H1 (cell line): ENCODE data around the gene ZNF536. TPM values are rescaled to one million over a fixed set of nuclear protein-coding genes. Genes with fewer than 3 reads are reported as not detected.

Experiments
- CTCF ChIA-PET: fragments of 300-600 bp; sonication (Branson Sonifier 250); formaldehyde crosslinking; loops from one replicate; lab custom pipeline; 2021; ENCODE audit not compliant: partially characterized antibody; lab: Charles Lee
- POLR2A ChIA-PET: fragments of 300-600 bp; sonication (Branson Sonifier 250); formaldehyde crosslinking; loops from one replicate; lab custom pipeline; 2021; ENCODE audit warnings: inconsistent platforms; ENCODE audit not compliant: partially characterized antibody; lab: Charles Lee
- DNase-seq, 2 experiments: peaks; one replicate each; pipeline versions ENCODE4 v3.0.0 to v3.0.0-alpha.2; 2010 to 2022; ENCODE audit warnings: low spot score in 2 of 2, low read depth in 1 of 2, mixed read lengths in 1 of 2
- FAIRE-seq: peaks from 2 replicates; lab custom pipeline; 2011; peaks lifted over from hg19 to GRCh38; lab: Jason Lieb, UNC
- H2AFZ ChIP-seq: 2 replicates; pipeline ENCODE4 v1.8.1; 2012; ENCODE audit warnings: low read length, inconsistent platforms
- H2AK5ac ChIP-seq: 2 replicates; pipeline ENCODE4 v1.6.1; 2013; ENCODE audit warnings: low read depth, low read length
- H2BK120ac ChIP-seq: replicated peaks from 2 replicates; pipeline ENCODE3; 2013; ENCODE audit warnings: low read depth, low read length, inconsistent platforms
- H2BK12ac ChIP-seq: 2 replicates; pipeline ENCODE4 v1.6.1; 2013; ENCODE audit warnings: low read depth, low read length
- H2BK15ac ChIP-seq: 2 replicates; pipeline ENCODE4 v1.6.1; 2013; ENCODE audit warnings: low read length
- H2BK20ac ChIP-seq: 2 replicates; pipeline ENCODE4 v1.6.1; 2013; ENCODE audit warnings: low read length
- H2BK5ac ChIP-seq: 2 replicates; pipeline ENCODE4 v1.6.1; 2013; ENCODE audit warnings: low read depth, low read length
- H3K14ac ChIP-seq: 2 replicates; pipeline ENCODE4 v1.6.1; 2013; ENCODE audit warnings: inconsistent platforms; ENCODE audit not compliant: insufficient read length
- H3K18ac ChIP-seq: 2 replicates; pipeline ENCODE4 v1.6.1; 2013; ENCODE audit warnings: low read length; ENCODE audit errors: extremely low read depth
- H3K23ac ChIP-seq: 2 replicates; pipeline ENCODE4 v1.6.1; 2013; ENCODE audit warnings: inconsistent platforms; ENCODE audit not compliant: insufficient read length
- H3K23me2 ChIP-seq: 2 replicates; pipeline ENCODE4 v1.6.1; 2013; ENCODE audit warnings: low read depth, low read length
- H3K27ac ChIP-seq: 2 replicates; pipeline ENCODE4 v1.6.1; 2011; ENCODE audit warnings: low read depth, low read length, inconsistent platforms
- H3K27me3 ChIP-seq, 4 experiments: replicated peaks in 1 of 4; 1 replicate in 1 of 4; 2 replicates in 3 of 4; pipeline versions ENCODE4 v1.6.1 to v1.8.1; 2011 to 2013; ENCODE audit warnings: low read length in 3 of 4, mild to moderate bottlenecking in 3 of 4, inconsistent platforms in 2 of 4, mixed read lengths in 2 of 4, moderate library complexity in 1 of 4; ENCODE audit not compliant: control insufficient read depth in 3 of 4, insufficient read depth in 3 of 4; ENCODE audit errors: extremely low read depth in 1 of 4
- H3K36me3 ChIP-seq, 4 experiments: 2 replicates each; pipeline versions ENCODE4 v1.6.1 to v1.8.1; 2011 to 2013; ENCODE audit warnings: mild to moderate bottlenecking in 4 of 4, low read length in 3 of 4, moderate library complexity in 2 of 4, control low read depth in 1 of 4, inconsistent platforms in 1 of 4; ENCODE audit not compliant: insufficient read depth in 4 of 4, control insufficient read depth in 2 of 4
- H3K4ac ChIP-seq: replicated peaks from 2 replicates; pipeline ENCODE3; 2013; ENCODE audit warnings: low read length, low read depth, mixed read lengths, inconsistent platforms; ENCODE audit not compliant: insufficient read length
- H3K4me1 ChIP-seq, 4 experiments: replicated peaks in 1 of 4; 1 replicate in 1 of 4; 2 replicates in 3 of 4; pipeline versions ENCODE4 v1.6.1 to v1.8.1; 2011 to 2013; ENCODE audit warnings: low read length in 3 of 4, inconsistent platforms in 2 of 4, mixed read lengths in 1 of 4; ENCODE audit not compliant: insufficient read depth in 4 of 4, control insufficient read depth in 3 of 4
- H3K4me2 ChIP-seq, 2 experiments: 2 replicates each; pipeline versions ENCODE4 v1.6.1 to v1.8.1; 2011 to 2013; ENCODE audit warnings: low read depth in 2 of 2, low read length in 2 of 2, control low read depth in 1 of 2, inconsistent platforms in 1 of 2, mild to moderate bottlenecking in 1 of 2; ENCODE audit not compliant: insufficient read depth in 1 of 2
- H3K4me3 ChIP-seq, 4 experiments: fragments of 200-600, 300-600 bp in 1 of 4; sonication (generic), shearing (Covaris generic), sonication (Bioruptor Twin) in 1 of 4; 2 replicates each; pipeline versions ENCODE4 v1.5.1 to v1.8.1; 2011 to 2016; ENCODE audit warnings: low read length in 4 of 4, low read depth in 3 of 4, control low read depth in 2 of 4, inconsistent platforms in 2 of 4, mild to moderate bottlenecking in 2 of 4, mixed read lengths in 1 of 4, moderate library complexity in 1 of 4; ENCODE audit not compliant: insufficient read depth in 2 of 4; ENCODE audit errors: extremely low read depth in 1 of 4
- H3K56ac ChIP-seq: replicated peaks from 2 replicates; pipeline ENCODE3; 2013; ENCODE audit warnings: low read depth, mild to moderate bottlenecking, mixed read lengths, low read length, inconsistent platforms; ENCODE audit not compliant: insufficient read length
- H3K79me1 ChIP-seq: 2 replicates; pipeline ENCODE4 v1.6.1; 2013; ENCODE audit warnings: low read depth, low read length, control low read depth
- H3K79me2 ChIP-seq, 2 experiments: 2 replicates each; pipeline versions ENCODE4 v1.6.1 to v1.8.1; 2012 to 2013; ENCODE audit warnings: low read length in 2 of 2, mild to moderate bottlenecking in 2 of 2, inconsistent platforms in 1 of 2; ENCODE audit not compliant: insufficient read depth in 2 of 2, control insufficient read depth in 1 of 2
- H3K9ac ChIP-seq, 4 experiments: replicated peaks in 1 of 4; 1 replicate in 1 of 4; 2 replicates in 3 of 4; pipeline versions ENCODE4 v1.6.1 to v1.8.1; 2011 to 2013; ENCODE audit warnings: low read depth in 3 of 4, low read length in 3 of 4, control low read depth in 2 of 4, mild to moderate bottlenecking in 2 of 4, moderate library complexity in 2 of 4, inconsistent platforms in 1 of 4; ENCODE audit errors: extremely low read depth in 1 of 4
- H3K9me3 ChIP-seq, 2 experiments: 2 replicates each; pipeline versions ENCODE4 v1.6.1 to v1.8.1; 2012 to 2013; ENCODE audit warnings: mild to moderate bottlenecking in 2 of 2, moderate library complexity in 2 of 2, control low read depth in 1 of 2, inconsistent platforms in 1 of 2, low read depth in 1 of 2, low read length in 1 of 2, mixed read lengths in 1 of 2; ENCODE audit not compliant: insufficient read depth in 2 of 2
- H4K20me1 ChIP-seq, 2 experiments: replicated peaks in 1 of 2; 2 replicates each; pipeline versions ENCODE3 to v1.8.1; 2011 to 2013; ENCODE audit warnings: inconsistent platforms in 2 of 2, low read length in 2 of 2, mild to moderate bottlenecking in 1 of 2; ENCODE audit not compliant: insufficient read depth in 2 of 2, control insufficient read depth in 1 of 2
- H4K5ac ChIP-seq: 2 replicates; pipeline ENCODE4 v1.6.1; 2013; ENCODE audit warnings: low read length, low read depth, mixed read lengths, inconsistent platforms; ENCODE audit not compliant: insufficient read length
- H4K8ac ChIP-seq: 2 replicates; pipeline ENCODE4 v1.8.0; 2013; ENCODE audit warnings: mild to moderate bottlenecking, moderate library complexity, low read length, inconsistent platforms; ENCODE audit not compliant: insufficient read depth; ENCODE audit errors: extremely low read depth
- H4K91ac ChIP-seq: replicated peaks from 2 replicates; pipeline ENCODE3; 2013; ENCODE audit warnings: low read length, mixed read lengths, inconsistent platforms; ENCODE audit not compliant: insufficient read length
- WGBS, 2 experiments: shearing (Covaris generic) in 1 of 2; methylation state at CpG; one replicate each; pipeline versions ENCODE4 v1.1.6 to v1.1.7; 2013 to 2015; ENCODE audit warnings: low lambda C conversion rate in 2 of 2, mixed read lengths in 2 of 2, inconsistent platforms in 1 of 2, low coverage in 1 of 2, missing lambda C conversion rate in 1 of 2; ENCODE audit not compliant: insufficient replicate concordance in 2 of 2, insufficient coverage in 1 of 2, insufficient read length in 1 of 2; ENCODE audit errors: extremely low coverage in 1 of 2, missing lambda C conversion rate in 1 of 2; 5-methylcytosine and 5-hydroxymethylcytosine counted together
- polyA plus RNA-seq, 7 experiments: library from polyadenylated mRNA; depleted of rRNA in 3 of 7; stranded (reverse) in 5 of 7; unstranded in 2 of 7; fragments of >200 nt in 5 of 7; fragments of 200-250 nt in 2 of 7; gene quantifications; 1 replicate in 5 of 7; 2 replicates in 1 of 7; 4 replicates in 1 of 7; pipeline versions ENCODE4 v1.2.1 to v1.2.3, GENCODE V29; 2011 to 2013; ENCODE audit warnings: missing spikeins in 2 of 7, mixed read lengths in 2 of 7
- total RNA-seq: library from RNA; stranded (reverse); fragmentation: NEBNext Ultra II Directional; extraction: Animal tissue kit (Norgen Biotek cat#: 25700); gene quantifications from 2 replicates; pipeline ENCODE4 v1.2.1, GENCODE V29; 2021
- TF ChIP-seq, protein P1 (sequence below): IDR thresholded peaks from 2 replicates; pipeline ENCODE4 v1.6.1; 2012; ENCODE audit warnings: inconsistent platforms

The ZNF536 gene
- total and polyA plus RNA-seq, 2 of the 8 experiments (the other 6 are each of a cell fraction or from before 2014, with no cell fraction given) = 0.09 to 0.11 TPM

DNA sequence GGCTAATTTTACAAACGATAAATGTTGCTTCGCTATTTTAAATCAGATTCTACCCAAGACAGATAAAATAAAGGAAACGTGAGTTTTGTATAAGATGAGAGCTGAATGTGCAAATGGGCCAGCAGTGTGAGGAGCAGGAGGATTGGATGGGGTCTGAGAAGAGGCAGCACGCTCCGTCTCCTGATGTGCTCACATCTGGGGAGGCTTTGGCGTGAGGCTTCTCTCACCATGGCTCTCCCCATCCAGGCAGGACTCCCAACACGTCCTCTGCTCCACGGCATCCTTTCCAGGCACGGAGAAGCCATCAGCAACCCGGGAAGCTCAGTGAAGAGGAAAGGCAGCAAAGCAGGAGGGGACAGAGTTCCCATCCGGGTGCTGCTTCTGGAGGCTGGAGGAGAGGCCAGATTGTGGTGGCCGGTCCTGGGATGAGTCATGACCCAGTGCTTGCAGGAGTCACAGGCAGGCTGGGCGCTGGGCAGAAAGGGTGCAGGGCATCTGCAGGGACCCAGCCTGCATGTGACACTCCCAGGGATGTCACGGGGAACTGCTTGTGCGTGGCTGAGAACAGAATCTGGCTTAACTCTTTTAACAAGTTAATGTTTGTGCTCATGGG lies 47.5 kb downstream of the ZNF536 start:
- no peak overlapping the region for H3K4me2 ChIP-seq
- peak overlapping the region; percentile 78; the same call in 1 of the 2 replicates for H4K8ac ChIP-seq
- peaks cover 5% of the 10 kb centered on the region; the same call in 1 of the 2 replicates for H3K23me2 ChIP-seq
- no peak for FAIRE-seq
- H3K4me3 ChIP-seq = no peak overlapping the region
- H3K4ac ChIP-seq = no peak overlapping the region
- H3K9ac ChIP-seq = no peak overlapping the region
- H3K27me3 ChIP-seq = no peaks in the 10 kb centered on the region
- H3K36me3 ChIP-seq = no peaks in the 10 kb centered on the region
- no peak overlapping the region for H3K56ac ChIP-seq
- H3K27ac ChIP-seq = no peak overlapping the region
- no peak overlapping the region for H4K5ac ChIP-seq
- no peaks in the 10 kb centered on the region for H3K79me2 ChIP-seq
- H3K23ac ChIP-seq = peak overlapping the region; percentile 47
- 0 out of 2 replicates have a peak overlapping the region, but pooled peaks have one; percentile 2 for H2BK12ac ChIP-seq
- ChIA-PET CTCF (interaction anchor here (0.7 to 1.3 kb wide), 2 partner anchors 13 to 151 kb away, joined by 3 to 4 read pairs; no protein-coding TSS in a partner anchor), POLR2A (interaction anchor here (0.8 kb wide), 1 partner anchor 9 kb away, joined by 3 read pairs; no protein-coding TSS in a partner anchor)
- WGBS, 2 experiments = 85% methylated on average over 15 of the region's 15 CpGs; no CpG with 5 or more reads in 1 of the 2 experiments
- no peak overlapping the region for H4K91ac ChIP-seq
- H2BK5ac ChIP-seq = no peak overlapping the region
- H3K4me1 ChIP-seq = no peaks in the 10 kb centered on the region
- 0 out of 2 replicates have a peak overlapping the region, but pooled peaks have one; percentile 15 for H2AFZ ChIP-seq
- no peak overlapping the region for H2BK20ac ChIP-seq
- H2BK120ac ChIP-seq = no peak overlapping the region
- H4K20me1 ChIP-seq = no peaks in the 10 kb centered on the region
- H3K18ac ChIP-seq = peak overlapping the region; percentile 60; the same call in 1 of the 2 replicates
- H3K79me1 ChIP-seq = no peaks in the 10 kb centered on the region
- no peak overlapping the region for H3K14ac ChIP-seq
- no peak overlapping the region for H2AK5ac ChIP-seq
- DNase-seq = peak in 1 of 2 experiments; percentile 40
- H2BK15ac ChIP-seq = no peak overlapping the region
- H3K9me3 ChIP-seq = no peaks in the 10 kb centered on the region
- TF ChIP-seq, protein P1, sequence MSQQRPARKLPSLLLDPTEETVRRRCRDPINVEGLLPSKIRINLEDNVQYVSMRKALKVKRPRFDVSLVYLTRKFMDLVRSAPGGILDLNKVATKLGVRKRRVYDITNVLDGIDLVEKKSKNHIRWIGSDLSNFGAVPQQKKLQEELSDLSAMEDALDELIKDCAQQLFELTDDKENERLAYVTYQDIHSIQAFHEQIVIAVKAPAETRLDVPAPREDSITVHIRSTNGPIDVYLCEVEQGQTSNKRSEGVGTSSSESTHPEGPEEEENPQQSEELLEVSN = no peak
